NCI-H146 (cell line): Measurements from ENCODE around the gene USP1.

Experiments
- DNase-seq: peaks from one replicate; lab custom pipeline; 2025; lab: John Stamatoyannopoulos, UW

USP1 gene

DNA sequence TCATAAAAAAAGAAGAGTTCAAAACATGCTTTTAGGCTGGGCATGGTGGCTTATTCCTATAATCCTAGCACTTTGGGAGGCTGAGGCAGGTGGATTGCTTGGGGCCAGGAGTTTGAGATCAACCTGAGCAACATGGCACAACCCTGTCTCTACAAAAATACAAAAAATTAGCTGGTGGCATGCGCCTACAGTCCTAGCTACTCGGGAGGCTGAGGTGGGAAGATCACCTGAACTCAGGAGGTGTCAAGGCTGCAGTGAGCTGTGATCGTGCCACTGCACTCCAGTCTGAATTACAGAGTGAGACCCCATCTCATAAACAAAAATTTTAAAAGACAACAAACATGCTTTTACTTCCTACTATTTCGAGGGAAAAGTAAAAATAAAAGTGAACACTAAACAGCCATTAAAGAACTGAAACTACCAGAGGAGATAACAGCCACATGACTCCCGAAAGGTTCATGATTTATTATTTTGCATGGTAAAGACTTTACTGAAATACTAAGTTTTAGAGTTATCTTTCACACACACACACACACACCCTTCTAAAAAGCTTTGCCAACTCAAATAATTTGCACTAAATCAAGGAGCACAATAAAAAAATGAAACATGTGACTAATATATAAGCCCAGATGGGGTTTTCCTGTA lies 48.1 kb downstream of the USP1 start:
- no peak for DNase-seq

DNA sequence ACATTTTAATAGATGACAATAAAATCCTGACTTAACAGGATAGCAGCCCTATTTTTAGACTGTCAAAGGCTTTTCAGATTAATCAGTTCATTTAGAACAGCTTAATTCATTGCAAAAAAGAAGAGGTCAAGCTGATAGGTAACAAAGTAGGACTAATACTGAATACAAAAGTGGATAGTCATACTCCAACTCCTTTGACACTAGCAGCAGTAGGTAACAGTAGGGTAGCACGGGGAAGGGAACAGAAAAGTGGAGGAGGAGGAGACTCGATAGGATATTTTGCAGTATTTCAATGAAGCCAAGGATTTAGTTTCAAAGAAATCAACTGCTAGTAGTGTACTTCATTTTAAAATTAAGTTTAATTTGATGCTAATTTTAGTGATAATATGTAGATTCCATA lies 51.1 kb downstream of the USP1 start:
- DNase-seq = no peak

GRCh38 chr1:62492521-62492920 lies 55.7 kb downstream of the USP1 start:
- DNase-seq = no peak

DNA sequence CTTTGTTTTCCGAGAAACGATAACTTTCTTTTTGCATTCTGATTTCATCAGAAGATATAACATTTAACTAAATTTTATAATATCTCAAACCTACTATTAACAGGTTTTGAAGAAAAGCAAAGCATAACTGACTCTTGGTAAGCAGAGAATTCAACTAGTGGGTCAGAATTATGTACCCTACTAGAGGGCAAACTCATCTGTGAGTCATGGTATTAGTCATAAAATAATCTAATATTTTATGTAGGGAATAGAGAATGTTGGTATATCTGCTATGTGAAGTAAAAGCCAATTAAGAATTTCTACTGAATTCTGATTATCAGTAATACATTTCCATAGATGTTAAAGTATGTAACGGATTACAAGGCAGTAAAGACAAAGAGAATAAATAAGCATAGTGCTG lies 56.8 kb downstream of the USP1 start:
- DNase-seq = no peak

- DNase-seq = no peak
Measured at GRCh38 chr1:62494137-62494536, 57.3 kb downstream of the USP1 start.

DNA sequence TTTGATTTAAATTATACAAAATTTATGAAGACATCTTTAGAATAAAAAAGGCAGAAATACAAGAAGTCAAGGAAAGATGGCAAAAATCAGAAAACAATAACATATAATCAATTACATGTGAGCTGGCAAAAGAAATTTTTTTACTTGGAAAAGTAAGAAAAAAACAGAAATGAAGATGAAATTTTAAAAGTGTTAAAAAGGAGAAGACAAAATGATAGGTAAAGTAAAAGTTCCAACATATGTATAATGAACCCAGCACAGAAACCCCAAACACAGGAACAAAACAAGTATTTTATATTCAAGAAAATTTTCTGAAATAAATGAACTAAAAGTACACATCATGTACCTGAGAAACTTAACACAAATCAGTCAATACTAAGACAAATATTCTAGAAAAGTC lies 63.4 kb downstream of the USP1 start:
- DNase-seq = no peak
